Measurements from ENCODE around the gene PGLYRP2.

The PGLYRP2 gene

GRCh38 chr19:15427991-15428471 is 51.3 kb downstream of the PGLYRP2 start:
- no peak for TF ChIP-seq CTCF (conservative IDR thresholded peaks at IDR 0.05)
- H3K27ac ChIP-seq = no peak overlapping the region

GRCh38 chr19:15427350-15427700 is 52.0 kb downstream of the PGLYRP2 start:
- H3K27ac ChIP-seq = no peak overlapping the region
- no peak for TF ChIP-seq CTCF (conservative IDR thresholded peaks at IDR 0.05)

DNA sequence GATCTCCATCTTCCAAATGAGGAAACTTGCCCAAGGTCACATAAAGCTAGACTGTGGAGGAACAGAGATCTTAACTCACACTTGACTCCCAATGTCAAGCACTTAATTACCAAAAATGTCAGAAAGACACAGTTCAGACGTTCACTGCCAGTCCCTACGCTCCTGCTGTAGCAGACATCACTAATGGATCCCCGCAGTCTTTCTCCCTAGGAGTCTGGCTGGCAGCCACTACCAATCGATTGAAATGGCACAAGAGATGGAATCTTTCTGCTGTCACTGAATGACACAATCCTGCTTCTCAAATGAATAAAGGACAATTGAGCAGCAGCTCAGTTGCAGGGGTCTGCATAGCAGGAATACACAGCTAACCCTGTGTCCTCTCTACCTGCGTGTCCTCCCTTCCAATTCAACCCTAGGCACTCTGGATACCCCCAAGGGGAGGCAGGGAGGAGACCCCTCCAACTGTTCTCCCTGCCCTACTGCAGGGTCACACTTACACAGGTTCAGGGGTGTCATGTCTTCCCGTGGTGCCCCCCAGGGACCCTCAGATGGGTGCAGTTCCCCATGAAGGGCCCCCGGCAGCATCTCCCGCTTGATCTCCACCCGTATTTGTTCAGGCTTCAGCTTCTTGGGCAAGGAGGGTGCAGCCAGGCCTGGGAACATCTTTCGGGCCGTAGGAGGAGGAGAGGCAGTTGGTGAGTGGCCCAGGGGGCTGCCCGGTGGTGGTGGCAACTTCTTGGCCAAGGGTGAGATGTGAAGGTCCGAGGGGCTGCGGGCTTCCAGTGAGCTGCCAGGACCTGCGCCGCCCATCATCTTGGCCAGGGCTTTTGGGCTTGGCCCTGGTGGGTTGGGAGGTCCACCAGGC is 52.6 kb downstream of the PGLYRP2 start:
- TF ChIP-seq CTCF (conservative IDR thresholded peaks at IDR 0.05) = no peak
- no peak overlapping the region for H3K27ac ChIP-seq

DNA sequence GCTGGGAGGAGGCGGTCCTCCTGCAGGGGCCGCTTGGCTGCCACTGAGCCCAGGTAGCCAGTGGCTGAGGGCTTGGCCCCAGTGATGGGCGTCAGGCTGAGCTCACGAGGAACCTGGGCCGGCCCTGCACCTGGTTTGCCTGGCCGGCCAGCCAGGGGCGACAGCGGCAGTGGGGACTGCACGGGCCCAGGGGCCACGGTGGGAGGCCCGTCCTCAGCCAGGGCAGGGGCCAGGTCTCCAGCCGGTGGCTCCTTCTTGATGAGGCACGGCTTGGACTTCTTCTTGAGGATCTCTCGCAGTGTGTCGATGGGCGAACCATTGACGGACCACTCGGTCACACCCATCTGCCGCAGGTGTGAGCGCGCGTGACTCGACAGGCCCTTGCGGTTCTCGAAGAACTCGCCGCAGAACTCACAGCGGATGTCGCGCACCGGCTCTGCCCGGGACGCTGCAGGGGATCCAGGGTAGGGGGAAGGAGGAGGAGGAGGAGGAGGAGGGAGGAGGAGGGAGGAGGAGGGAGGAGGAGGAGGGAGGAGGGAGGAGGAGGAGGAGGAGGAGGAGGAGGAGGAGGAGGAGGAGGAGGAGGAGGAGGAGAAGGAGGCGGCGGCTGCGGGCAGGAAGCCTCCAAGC is 53.9 kb downstream of the PGLYRP2 start:
- H3K27ac ChIP-seq = no peak overlapping the region

DNA sequence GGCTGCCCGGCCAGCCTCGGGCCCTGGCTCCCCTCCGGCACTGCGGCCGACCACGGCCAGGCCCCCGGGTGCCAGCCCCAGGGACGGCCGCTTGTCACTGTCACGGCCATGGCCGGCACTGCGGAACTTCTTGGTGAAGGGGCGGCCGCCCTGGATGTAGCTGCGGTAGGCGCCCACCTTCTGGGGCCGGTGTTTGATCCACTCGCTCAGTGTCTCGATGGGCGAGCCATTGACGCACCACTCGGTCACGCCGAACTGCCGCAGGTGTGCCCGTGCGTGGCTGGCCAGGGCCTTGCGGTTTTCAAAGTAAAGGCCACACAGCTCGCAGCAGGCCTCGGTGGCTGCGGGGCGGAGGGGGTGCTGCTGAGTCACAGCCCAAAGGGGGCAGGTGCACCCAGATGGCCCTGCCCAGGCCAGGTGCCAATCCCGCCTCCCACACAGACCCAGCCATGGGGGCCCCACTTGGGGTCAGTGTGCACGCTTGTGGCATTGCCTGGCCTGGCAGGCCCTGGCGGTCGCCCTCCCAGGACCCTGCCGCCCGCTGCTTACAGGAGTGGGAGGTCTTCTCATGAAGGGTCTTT is 54.5 kb downstream of the PGLYRP2 start:
- no peak for TF ChIP-seq CTCF (conservative IDR thresholded peaks at IDR 0.05)
- peak overlapping the region; percentile 99; the same call in 1 of the 2 replicates for H3K27ac ChIP-seq

More for the DNA sequence above, 53.9 kb downstream of the PGLYRP2 start:
- TF ChIP-seq CTCF (conservative IDR thresholded peaks at IDR 0.05) = no peak

GRCh38 chr19:15424121-15424520 is 55.2 kb downstream of the PGLYRP2 start:
- peak overlapping the region; percentile 99 for H3K27ac ChIP-seq
- TF ChIP-seq CTCF (conservative IDR thresholded peaks at IDR 0.05) = no peak

DNA sequence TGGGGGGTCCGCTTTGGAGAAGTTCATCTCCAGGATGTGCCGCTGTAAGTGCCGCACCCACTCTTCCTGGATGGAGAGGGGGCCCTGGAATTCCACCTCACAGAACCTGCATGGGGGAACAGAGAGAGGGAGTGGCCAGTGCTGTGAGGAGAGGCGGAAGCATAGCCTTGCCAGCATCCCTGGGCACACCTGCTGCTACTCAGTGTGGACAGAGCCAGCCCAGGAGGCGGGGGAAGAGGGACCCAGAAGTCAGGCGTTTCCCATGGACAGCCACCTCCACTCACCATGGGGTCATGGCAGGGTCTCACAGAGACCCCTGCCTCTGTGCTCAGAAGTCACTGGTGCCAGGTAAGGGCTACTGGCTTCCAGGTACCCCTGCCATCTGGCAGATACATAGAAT is 56.2 kb downstream of the PGLYRP2 start:
- TF ChIP-seq CTCF (conservative IDR thresholded peaks at IDR 0.05) = no peak
- H3K27ac ChIP-seq = peak overlapping the region; percentile 99
